Pulmonary artery endothelial cell (primary cell): ENCODE results near the gene MEGF6. TPM values are rescaled to one million over a fixed set of nuclear protein-coding genes. Genes with fewer than 3 reads are reported as not detected.

Source experiments
- DNase-seq: peaks from one replicate; pipeline ENCODE4 v3.0.0-alpha.2; 2011; ENCODE audit warnings: low read depth, low spot score
- total RNA-seq: library from RNA; depleted of rRNA; stranded (reverse); fragments of >200 nt; gene quantifications from 2 replicates; pipeline ENCODE4 v1.2.3, GENCODE V29; 2014

The MEGF6 gene
- total RNA-seq, 1 donor from 2014 or later: 49.2 TPM

GRCh38 chr1:3609016-3609768, 2.1 kb downstream of the MEGF6 start:
- DNase-seq: no peak

DNA sequence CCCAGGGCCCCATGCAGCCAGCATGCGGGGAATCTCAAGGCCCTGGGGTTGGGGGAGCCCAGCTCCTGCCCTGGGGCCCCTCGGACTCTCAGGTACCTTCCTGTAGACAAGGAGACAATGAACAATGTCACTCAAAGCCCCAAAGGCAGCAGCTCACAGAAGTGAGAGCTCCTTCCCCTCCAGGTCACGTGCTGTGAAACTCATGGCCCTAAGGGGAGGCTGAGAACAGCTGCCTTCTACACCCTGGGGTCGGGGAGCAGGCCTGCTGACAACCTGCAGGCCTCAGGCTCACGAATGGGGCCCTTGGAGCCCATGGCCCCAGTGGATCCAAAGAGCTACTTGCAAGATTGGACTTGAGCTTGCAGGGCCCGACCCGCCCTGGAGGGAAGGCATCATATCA, 3.2 kb downstream of the MEGF6 start:
- no peak for DNase-seq

DNA sequence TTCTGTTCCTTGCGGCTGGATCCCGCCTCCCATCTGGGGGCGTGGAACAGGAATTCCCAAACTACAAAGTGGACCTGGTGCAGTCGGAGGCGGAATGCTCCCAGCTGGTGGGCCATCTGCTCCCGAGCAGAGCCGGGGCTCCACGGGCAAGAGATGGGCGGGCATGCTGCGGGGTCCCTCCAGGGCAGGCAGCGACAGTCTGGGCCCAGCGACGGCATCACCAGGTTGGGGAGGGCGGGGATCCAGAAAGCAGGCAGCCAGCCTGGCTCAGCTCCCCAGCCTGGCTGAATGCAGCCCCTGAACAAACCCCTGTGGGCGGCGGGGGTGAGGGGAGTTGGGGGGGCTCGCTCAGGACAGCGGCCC, 3.6 kb downstream of the MEGF6 start:
- no peak for DNase-seq

DNA sequence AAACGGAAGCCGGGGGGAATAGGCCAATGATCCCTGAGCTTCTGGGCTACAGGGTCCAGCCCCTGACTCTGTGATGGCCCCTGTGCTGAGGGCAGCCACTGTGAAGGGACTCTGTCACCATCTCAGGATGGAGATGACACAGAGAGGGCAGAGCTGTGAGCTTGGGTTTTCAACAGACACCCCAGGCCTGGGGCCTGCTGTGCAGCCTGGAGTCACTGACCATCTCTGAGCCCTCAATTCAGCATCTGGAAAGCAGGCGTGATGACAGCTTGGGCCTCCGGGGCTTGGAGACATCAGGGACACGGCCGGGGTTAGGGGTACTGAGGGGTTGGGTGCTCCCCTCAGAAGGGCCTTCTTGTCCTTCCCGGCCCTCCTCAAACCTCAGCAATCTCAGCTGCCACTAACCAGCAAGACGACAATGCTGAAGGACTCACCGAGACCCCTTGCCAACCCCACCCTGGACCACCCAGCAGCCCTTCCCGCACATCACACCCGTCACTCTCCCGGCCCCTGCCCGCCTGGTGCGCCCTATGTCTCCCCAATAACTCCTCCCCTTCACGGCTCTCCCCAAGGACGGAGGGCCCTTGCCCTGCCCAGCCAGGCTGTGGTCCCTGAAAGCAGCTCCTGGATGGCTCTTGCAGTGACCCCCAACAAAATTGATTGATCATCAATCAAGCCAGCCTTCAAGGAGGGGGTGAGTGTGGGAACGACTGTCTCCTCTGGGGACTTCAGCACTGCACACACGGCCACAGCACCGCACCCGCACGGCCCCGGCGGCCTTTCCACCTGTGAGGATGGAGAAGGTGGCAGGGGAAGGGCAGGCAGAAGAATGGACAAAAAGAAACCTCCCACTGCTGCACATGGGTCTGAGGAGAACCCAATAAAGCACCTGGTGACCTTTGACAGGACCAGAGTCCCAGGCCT, 4.3 kb downstream of the MEGF6 start:
- DNase-seq: no peak

GRCh38 chr1:3604997-3605823, 6.1 kb downstream of the MEGF6 start:
- no peak for DNase-seq

DNA sequence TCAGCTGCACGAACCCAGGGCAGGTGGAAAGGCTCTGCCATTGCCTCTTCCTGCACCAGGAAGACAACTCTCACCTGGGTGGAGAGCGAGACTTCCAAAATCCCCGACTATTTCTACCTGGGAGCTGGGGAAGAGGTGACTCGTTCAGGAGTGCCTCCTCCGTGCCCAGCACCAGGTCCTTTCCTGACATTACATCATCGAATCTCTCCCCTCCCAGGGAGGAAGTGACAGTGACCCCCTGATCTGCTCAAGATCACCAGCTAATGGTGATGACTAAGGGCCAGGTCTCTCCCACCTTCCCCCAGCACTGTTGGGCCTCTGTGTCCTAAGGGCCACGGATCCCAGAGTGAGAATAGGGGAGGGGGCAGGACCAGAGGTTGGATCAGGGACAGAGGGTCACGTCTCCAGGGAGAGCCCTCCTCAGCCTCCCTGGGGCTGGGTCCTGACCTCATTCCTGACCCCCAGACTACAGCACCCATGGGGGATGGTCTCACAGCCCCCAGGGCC, 6.8 kb downstream of the MEGF6 start:
- no peak for DNase-seq

GRCh38 chr1:3603571-3604467, 7.5 kb downstream of the MEGF6 start:
- DNase-seq: no peak

GRCh38 chr1:3603156-3603555, 8.2 kb downstream of the MEGF6 start:
- no peak for DNase-seq

DNA sequence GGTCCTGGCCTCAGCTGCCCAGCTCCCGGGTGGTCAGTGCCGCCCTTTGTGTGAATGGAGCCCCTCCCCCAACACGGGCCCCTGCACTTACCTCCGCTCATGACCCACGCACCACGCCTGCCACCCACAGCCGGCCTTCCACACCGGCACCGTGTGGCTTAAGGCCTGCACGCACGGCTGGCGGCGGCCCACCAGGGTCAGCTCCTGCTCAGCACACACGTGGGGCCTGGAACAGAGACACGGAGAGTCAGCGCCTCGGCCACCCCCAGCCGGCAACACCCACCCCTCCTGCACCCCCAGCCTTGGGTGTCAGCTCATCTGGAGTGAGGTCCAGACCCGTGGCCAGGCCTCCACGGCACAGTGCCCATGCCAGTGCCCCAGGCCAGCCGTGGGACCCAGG, 8.9 kb downstream of the MEGF6 start:
- DNase-seq: no peak

GRCh38 chr1:3601743-3602142, 9.6 kb downstream of the MEGF6 start:
- DNase-seq: no peak

DNA sequence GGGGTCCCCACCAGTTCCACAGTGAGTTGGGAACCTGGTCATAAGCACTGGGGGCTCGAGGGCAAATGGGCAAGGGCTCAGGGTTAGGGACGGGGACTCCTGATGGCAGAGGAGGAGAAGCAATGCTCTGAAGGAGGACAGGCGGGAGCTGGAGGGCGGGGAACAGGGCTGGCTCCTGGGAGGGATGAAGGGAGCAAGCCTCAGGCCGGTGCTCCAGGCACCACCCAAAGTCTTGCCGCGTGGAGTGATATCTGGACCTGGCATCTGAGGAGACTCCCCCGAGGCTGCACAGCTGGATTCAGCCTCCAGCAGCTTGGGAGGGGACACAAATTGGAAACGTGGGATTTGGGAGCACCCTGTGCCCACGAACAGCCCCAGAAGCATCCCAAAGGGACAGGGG, 11.0 kb downstream of the MEGF6 start:
- DNase-seq: no peak

GRCh38 chr1:3599816-3600215, 11.5 kb downstream of the MEGF6 start:
- no peak for DNase-seq

DNA sequence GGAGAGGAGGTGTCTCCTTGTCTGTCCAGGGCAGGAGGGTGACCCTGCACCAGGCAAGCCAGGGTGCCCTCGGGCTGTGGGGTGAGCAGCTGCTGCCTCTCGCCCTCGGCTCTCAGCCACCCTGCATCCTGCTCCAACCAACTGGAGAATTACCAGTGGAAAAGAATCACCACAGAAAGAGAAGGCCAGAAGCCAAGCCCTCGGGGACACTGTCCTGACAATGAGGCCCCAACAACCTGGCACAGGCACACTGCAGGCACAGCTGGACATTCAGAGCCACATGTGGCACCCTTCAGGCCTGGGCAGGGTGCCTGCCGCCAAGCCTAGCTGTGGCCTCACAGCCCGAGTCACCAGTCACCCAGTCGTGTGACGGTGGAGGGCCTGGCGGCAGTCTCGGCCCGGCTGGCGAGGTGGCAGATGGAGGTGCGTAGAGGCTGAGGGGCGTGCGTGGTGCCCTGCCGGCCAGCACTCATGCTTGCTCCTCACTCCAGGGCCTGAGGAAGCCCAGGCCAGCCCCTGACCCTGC, 12.0 kb downstream of the MEGF6 start:
- no peak for DNase-seq

DNA sequence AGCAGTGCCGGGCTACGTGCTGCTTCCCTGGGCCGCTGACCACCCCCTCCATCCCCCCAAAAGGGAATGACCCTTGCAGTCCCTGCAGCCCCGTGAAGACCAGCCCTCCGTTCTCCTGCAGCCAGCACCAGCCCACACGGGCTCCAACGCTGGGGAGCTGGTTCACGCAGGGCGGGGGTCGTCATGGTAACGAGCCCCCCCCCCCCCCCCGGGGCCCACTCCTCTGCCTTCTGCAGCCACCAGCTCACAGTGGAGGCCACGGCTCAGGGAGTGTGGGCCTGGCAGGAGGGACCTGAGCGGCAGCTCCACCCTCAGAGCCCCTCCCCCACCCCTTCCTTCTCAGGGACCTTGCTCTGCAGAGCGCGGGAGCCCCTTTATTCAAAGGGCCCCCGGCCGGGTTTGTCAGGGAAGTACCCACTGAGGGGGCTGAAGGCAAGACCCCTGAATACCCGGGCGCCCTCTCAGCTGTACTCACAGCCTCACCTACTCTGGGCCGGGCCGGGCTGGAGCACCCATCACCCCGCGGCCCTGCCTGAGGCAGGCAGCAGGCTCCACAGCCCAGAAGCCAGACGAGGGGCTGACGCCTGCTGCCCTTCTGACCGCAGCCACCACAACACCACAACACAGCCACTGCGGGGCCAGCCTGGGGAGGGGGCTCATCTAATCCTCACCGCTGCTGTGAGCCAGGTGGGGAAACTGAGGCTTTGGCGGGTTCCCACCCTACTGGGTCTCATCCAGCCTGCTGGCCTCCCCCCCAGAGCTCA, 12.6 kb downstream of the MEGF6 start:
- no peak for DNase-seq

DNA sequence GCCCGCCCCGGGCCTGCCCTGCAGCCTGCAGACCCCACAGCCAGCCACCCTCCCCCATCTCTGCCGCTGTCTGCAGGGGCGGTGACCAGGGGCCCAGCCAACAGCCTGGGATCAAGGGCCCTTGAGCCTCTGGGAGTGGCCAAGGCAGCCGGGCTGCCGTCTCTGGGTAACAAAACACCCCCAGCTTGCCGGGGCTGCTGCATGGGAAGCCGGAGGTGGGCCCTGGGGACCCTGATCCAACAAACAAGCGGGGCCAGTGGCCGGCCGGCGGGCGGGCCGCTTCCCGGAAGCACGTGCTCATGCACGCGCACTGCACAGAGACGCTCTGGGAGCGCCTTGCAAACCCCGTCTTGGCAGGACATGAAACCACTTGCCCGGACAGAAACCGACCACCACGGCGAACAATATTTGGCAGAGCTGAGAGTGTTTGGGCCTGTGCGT, 13.2 kb downstream of the MEGF6 start:
- DNase-seq: no peak

DNA sequence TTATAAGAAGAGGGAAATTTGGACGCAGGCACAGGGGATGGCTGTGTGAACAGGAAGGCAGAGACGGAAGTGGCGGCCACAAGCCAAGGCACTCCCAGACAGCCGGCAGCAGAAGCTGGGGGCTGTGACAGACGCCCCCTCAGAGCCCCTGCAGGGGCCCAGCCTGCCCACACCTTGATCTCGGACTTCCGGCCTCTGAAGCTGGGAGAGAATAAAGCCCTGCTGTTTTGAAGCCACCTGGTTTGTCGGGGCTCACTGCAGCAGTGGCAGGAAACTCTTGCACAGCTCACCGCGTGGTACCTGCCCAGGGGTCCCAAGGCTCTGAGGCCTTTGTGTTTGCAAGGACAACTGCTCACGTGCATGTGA, 13.7 kb downstream of the MEGF6 start:
- DNase-seq: no peak

- DNase-seq: no peak
Measured at GRCh38 chr1:3596663-3597598, 14.4 kb downstream of the MEGF6 start.

DNA sequence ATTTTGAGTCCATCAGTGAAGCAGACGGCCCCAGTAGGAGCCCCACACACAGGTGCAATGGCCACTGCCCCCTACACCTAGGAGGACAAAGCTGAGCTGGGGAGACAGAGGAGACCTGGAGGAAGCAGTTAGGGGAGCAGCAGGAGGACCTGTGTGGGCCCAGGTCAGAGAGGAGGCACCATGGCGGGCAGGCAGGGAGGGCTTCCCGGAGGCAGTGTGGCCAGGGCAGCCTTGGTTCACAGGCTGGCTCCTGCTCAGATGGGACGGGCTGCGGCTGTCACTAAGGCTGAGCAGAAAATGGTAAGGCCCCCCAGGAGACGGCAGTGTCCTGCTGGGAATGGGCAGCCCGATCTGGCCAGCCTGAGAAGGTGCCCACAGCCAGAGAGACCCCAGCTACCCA, 15.4 kb downstream of the MEGF6 start:
- DNase-seq: no peak
